ENCODE data around the gene AP1AR.

DNA sequence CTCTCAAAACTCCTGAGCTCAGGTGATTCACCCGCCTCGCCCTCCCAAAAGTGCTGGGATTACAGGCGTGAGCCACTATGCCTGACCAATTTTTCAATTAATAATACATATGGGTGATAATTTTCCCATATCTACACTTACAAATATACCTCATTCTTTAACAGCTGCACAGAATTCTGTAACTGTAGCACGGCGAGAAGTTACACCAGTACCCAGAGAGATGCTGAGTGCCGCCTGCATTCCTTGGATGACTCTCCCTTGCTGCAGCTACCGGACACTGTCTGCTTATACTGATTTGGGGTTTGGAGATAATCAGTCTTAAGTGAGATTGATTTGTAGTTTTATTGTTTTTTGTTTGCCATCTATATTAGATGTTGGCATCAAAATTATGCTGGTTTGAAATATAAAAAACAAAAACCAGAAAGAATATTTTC lies 48.3 kb downstream of the AP1AR start:
- TF ChIP-seq CTCF (IDR thresholded peaks at IDR 0.05; ENCODE audit: low read length) (no peak), EZH2 (IDR thresholded peaks at IDR 0.05; ENCODE audit: borderline replicate concordance, low read length) (no peak)

All from OCI-LY1 (cell line).